GM19328 (cell line): ENCODE measurements around the gene RAB4B.
"Not testable (repeated sequence)": the region's sequence is repeated elsewhere in the genome, so short reads cannot be mapped to it uniquely, and the experiment has no call there.

Experiments used
- ATAC-seq: cut with Tn5 transposase; IDR thresholded peaks from one replicate; pipeline ENCODE4 v1.9.1; 2021; ENCODE audit warnings: mild to moderate bottlenecking, moderate library complexity; ENCODE audit not compliant: unreplicated experiment

Gene RAB4B, protein sequence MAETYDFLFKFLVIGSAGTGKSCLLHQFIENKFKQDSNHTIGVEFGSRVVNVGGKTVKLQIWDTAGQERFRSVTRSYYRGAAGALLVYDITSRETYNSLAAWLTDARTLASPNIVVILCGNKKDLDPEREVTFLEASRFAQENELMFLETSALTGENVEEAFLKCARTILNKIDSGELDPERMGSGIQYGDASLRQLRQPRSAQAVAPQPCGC

GRCh38 chr19:40777937-40778705 lies at the start of gene RAB4B:
TSS of gene RAB4B (plus strand) at chr19:40778247. CDS start at chr19:40778376, 129 bp downstream.
- ATAC-seq, result peak; percentile 67

DNA sequence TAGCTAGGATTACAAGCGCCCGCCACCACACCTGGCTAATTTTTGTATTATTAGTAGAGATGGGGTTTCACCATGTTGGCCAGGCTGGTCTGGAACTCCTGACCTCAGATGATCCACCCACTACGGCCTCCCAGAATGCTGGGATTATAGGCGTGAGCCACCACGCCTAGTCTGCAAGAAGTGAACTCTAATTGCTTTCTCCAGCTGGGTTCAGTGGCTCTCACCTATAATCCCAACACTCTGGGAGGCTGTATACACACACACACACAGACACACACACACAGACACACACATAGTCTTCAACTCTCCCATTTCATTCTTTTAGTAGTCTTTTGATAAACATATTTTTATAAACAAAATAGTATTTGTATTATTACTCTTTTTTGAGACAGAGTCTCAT lies 48.0 kb upstream of the RAB4B start:
- ATAC-seq, result not testable (repeated sequence)

GRCh38 chr19:40732304-40732703 lies 45.7 kb upstream of the RAB4B start:
- ATAC-seq, result not testable (repeated sequence)

DNA sequence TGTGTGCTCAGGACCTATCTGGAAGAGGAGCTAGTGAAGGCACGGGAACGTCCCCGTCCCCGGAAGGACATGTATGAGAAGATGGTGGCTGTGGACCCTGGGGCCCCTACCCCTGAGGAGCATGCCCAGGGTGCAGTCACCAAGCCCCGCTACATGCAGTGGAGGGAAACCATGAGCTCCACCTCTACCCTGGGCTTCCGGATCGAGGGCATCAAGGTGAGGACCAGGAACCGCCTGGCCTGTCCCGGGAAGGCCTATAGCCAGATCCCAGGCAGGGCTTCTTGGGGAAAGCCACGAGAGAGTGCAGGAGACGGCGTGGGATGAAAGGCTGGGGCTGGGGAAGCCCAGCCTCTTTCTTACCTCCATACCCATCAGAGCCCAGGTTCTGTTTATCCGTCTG lies 44.9 kb upstream of the RAB4B start:
- ATAC-seq, result no peak

DNA sequence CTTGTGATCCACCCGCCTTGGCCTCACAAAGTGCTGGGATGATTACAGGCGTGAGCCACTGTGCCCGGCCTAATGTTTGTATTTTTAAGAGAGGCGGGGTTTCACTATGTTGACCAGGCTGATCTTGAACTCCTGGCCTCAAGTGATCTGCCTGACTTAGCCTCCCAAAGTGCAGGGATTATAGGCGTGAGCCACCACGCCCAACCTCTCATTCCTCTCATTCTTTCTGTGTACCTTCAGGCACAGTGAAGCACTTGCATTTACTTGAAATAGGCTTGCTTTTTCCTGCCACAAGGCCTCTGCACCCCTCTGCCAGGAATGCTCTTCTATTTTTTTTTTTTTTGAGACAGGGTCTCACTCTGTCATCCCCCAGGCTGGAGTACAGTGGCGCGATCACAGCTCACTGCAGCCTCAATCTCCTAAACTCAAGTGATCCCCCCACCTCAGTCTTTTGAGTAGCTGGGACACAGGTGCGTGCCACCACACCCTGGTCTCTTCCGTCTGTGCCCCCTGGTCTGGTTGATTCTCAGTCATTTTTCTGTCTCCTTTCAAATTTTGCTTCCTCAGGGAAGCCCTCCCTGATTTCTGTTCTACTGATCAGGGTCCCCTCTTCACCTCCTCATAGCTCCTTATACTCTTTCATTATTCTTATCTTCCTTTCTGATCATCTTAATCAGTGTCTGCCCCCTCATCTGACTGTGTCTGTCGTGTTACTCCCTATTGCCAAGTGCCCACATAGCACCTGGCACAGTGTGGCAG lies 42.9 kb upstream of the RAB4B start:
- no peak for ATAC-seq

GRCh38 chr19:40736661-40737060 lies 41.4 kb upstream of the RAB4B start:
- ATAC-seq, result no peak

- no peak for ATAC-seq
Measured at GRCh38 chr19:40737102-40737644, 40.9 kb upstream of the RAB4B start.

GRCh38 chr19:40739030-40739839 lies 38.8 kb upstream of the RAB4B start:
- ATAC-seq, result no peak

DNA sequence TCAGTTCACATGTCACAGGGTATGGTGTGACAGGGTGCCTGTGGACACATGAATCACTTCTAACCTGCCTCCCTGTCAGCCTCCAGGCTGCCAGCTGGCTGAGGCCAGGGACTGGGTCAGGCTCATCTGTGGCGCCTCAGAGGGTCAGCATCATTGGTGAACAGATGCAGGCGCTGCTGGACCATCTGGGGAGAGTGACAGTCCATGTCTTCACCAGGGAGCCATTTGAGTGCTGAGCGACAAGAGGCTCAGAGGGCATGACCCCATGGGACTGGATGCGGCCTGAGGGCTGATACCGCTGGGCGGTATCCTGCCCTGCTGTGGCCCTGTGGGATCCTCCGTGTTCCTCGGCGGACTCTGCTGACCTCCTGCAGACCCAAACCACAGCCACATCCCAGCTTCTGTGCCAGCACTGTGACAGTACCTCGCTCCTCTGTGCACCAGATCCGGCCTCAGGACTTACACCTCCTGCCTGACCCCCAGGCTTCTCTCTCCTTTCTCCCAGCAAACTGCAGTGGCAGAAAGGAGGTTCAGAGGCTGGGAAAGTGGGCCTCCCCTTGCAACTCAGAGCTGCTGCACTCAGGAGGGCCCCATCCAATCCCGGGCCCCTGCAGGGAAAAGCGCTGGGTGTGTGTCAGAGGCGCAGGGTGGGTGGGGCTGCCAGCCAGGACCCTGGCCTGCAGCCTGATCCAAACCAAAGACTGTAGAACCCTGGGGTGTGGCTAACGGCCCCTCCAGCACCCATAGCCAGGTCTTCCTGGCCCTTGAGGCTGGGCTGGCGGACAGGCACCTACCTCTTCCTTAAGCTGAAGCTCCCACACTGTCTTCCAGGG lies 38.0 kb upstream of the RAB4B start:
- no peak for ATAC-seq

DNA sequence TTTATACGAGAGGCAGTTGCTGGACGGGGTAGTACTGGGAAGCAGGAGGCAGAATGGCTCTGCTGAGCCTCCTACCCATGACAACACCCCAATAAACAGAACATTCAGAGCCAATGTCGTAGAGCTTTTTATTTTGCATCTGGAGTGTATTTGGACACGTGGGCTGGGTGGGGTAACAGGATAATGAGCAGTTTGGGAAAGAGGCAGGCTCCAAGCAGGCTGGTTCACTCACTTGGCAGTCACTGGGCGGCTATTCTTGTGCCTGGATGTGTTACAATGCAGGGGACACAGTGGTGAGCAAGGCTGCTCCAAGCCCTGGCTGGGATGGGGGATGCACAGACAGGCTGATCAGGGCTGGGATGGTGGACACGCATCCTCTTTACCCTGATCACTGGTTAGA lies 37.3 kb upstream of the RAB4B start:
- ATAC-seq, result no peak

DNA sequence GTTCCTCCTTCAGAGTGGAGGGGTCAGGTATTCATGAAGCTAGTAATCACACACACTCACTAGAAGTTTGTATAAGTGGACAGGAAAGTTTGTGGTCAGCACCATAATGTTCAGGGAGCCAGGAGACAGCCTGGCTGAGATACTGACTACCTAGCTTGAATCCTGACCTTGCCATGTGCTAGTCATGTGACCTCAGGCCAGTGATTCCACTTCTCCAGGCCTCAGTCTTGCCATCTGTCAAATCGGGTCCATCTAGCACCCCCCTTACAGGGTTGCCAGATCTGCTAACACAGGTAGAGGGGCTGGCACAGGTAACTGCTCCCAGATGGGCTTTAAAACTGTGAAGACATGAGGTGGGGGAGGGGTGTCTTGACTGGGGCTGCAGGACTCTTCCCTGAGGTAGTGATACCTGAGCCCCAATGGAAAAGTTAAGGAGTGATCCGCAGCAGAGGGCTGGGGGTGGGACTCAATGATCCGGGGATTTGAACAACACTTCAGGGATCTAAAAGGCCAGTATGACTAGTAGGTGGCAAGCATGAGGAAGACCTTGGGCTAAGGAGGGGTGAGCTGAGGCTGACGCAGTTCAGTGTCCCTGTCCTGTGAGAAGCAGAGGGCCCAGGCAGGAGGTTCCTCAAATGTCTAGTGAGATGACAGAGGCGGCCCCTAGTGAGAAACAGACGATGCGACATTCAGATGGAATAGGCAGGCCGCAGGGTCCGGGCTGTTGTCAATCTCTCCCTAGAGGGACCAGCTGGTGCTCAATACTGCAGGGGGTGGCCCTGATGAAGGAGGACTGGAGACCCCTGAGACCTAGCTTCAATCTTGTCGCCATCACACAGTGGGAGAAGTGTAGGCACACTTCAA lies 36.3 kb upstream of the RAB4B start:
- ATAC-seq, result no peak

DNA sequence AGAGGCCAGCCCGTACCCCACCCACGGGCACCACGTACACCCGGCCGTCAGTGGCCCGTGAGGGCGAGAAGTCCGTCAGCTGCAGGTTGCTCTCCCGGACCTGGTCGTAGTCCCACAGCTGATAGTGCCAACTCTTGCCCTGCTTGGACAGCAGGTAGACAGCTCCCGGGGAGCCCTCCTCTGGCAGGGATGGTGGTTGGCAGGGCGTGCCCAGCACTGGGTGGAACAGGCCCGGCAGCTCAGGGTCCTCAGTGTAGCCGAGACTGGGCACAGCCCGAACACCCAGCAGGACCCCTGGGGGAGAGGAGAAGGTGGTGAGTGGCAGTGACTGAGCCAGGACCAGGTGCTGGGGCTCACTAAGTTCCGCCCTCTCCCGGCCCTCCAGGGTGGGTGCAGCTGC lies 35.6 kb upstream of the RAB4B start:
- no peak for ATAC-seq

GRCh38 chr19:40742886-40743285 lies 35.2 kb upstream of the RAB4B start:
- no peak for ATAC-seq

DNA sequence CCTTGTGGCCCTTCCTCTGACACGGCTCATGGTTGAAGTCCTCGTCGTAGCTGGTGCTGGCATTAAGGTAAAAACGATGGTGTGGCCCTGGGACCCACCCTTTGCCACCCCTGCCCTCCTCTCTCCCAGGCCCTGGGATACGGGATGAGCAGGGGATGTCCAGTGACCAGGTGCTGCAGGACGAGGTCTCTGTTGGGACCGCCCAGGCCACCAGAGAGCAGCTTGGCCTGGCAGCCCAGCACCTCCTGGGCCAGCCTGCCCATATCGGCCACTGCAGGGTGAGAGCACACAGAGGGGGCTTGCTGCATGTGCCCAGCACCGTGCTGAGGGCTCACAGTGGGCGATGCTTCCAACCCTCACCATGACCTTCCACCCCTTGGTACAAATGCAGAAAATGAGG lies 34.1 kb upstream of the RAB4B start:
- ATAC-seq, result no peak

- no peak for ATAC-seq
Measured at GRCh38 chr19:40744554-40745401, 33.3 kb upstream of the RAB4B start.

- ATAC-seq, result no peak
Measured at GRCh38 chr19:40745402-40745780, 32.7 kb upstream of the RAB4B start.

DNA sequence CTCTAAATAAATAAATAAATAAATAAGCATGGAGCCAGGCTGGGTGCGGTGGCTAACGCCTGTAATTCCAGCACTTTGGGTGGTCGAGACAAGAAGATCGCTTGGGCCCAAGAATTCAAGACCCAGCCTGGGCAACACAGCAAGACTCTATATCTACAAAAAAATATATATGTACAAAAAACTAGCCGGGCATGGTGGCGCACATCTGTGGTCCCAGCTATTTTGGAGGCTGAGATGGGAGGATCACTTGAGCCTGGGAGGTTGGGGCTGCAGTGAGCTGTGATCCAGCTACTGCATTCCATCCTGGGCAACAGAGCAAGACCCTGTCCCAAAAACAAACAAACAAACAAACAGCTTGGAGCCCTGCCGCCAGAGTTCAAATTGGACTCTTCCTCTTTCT lies 30.5 kb upstream of the RAB4B start:
- ATAC-seq, result no peak
